K562 (cell line): ENCODE data around the gene VWA7. TPM values are rescaled to one million over a fixed set of nuclear protein-coding genes. Genes with fewer than 3 reads are reported as not detected.

ENCODE experiments used
- ASH1L ChIP-seq: fragments of 450-650 bp; IDR thresholded peaks from 2 replicates; pipeline ENCODE4 v1.6.1; 2018; ENCODE audit warnings: borderline replicate concordance, mild to moderate bottlenecking, low read depth; ENCODE audit not compliant: partially characterized antibody
- CBFB ChIP-seq: sonication (generic); formaldehyde crosslinking; IDR thresholded peaks from 2 replicates; pipeline ENCODE4 v1.4.0; 2020; ENCODE audit warnings: mild to moderate bottlenecking, missing genetic modification reagents
- CBX5 ChIP-seq: IDR thresholded peaks from 2 replicates; pipeline ENCODE4 v1.6.1; 2014; ENCODE audit warnings: low read depth, borderline replicate concordance
- CC2D1A ChIP-seq: fragments of 450-650 bp; IDR thresholded peaks from 2 replicates; pipeline ENCODE4 v1.6.1; 2017; ENCODE audit warnings: mild to moderate bottlenecking
- CLOCK ChIP-seq: fragments of 250-450 bp; sonication (Bioruptor Pico); IDR thresholded peaks from 2 replicates; pipeline ENCODE4 v1.4.0; 2020; ENCODE audit warnings: mild to moderate bottlenecking, moderate library complexity, borderline replicate concordance
- ETV6 ChIP-seq, 3 experiments: fragments of 150-350 bp in 1 of 3; sonication (generic) in 1 of 3; formaldehyde crosslinking in 1 of 3; IDR thresholded peaks; 2 replicates each; pipeline versions ENCODE4 v1.6.1 to v1.8.0; 2014 to 2022; ENCODE audit warnings: borderline replicate concordance in 2 of 3, low read depth in 2 of 3, antibody characterized with exemption in 1 of 3, low read length in 1 of 3, mild to moderate bottlenecking in 1 of 3, missing genetic modification reagents in 1 of 3
- EZH2 ChIP-seq: IDR thresholded peaks from 2 replicates; pipeline ENCODE4 v1.6.1; 2012; ENCODE audit warnings: low read depth, mild to moderate bottlenecking, inconsistent platforms, low read length, borderline replicate concordance
- KAT7 ChIP-seq: sonication (generic); formaldehyde crosslinking; IDR thresholded peaks from 2 replicates; pipeline ENCODE4 v1.8.0; 2022; ENCODE audit warnings: missing genetic modification reagents, mild to moderate bottlenecking, borderline replicate concordance
- NFRKB ChIP-seq: fragments of 450-650 bp; IDR thresholded peaks from 2 replicates; pipeline ENCODE4 v1.6.1; 2016; ENCODE audit warnings: low read depth
- SRF ChIP-seq, 2 experiments: fragments of 250-450, 450-650 bp in 1 of 2; sonication (Bioruptor Pico) in 1 of 2; sonication (generic) in 1 of 2; formaldehyde crosslinking; IDR thresholded peaks; 2 replicates each; pipeline versions ENCODE4 v1.5.0 to v1.5.1; 2020 to 2022; ENCODE audit warnings: mild to moderate bottlenecking in 1 of 2, missing genetic modification reagents in 1 of 2
- SUPT5H ChIP-seq: fragments of 450-650 bp; IDR thresholded peaks from 2 replicates; pipeline ENCODE4 v1.6.1; 2016
- TBL1XR1 ChIP-seq, 2 experiments: IDR thresholded peaks; 2 replicates each; pipeline ENCODE4 v1.6.1; 2012; ENCODE audit warnings: improper control_type of control experiment in 2 of 2, low read length in 2 of 2, mild to moderate bottlenecking in 1 of 2
- ZNF212 ChIP-seq: fragments of 450-650 bp; formaldehyde crosslinking; IDR thresholded peaks from 2 replicates; pipeline ENCODE4 v1.4.0; 2020; ENCODE audit warnings: mild to moderate bottlenecking
- ZNF668 ChIP-seq: fragments of 250-450 bp; sonication (Bioruptor Pico); IDR thresholded peaks from 2 replicates; pipeline ENCODE4 v1.8.0; 2022; ENCODE audit warnings: mild to moderate bottlenecking, inconsistent platforms
- polyA plus RNA-seq, 8 experiments: library from polyadenylated mRNA; depleted of rRNA in 4 of 8; stranded (reverse) in 5 of 8; unstranded in 3 of 8; fragments of >200 nt; fragmentation: Nextera tagmentation in 2 of 8; fragmentation: Illumina TruSeq in 1 of 8; extraction: Ambion mirVana in 2 of 8; extraction: Trizol in 1 of 8; gene quantifications; 2 replicates each; pipeline versions ENCODE4 v1.2.1 to v1.2.3, GENCODE V29; 2011 to 2014; ENCODE audit warnings: inconsistent platforms in 1 of 8, missing spikeins in 1 of 8
- total RNA-seq, 7 experiments: library from RNA; depleted of rRNA in 6 of 7; stranded (reverse); fragments of >200 nt in 6 of 7; fragmentation: Illumina TruSeq in 2 of 7; extraction: Trizol in 2 of 7; gene quantifications; 2 replicates each; pipeline versions ENCODE4 v1.2.1 to v1.2.3, GENCODE V29; 2011 to 2021; ENCODE audit warnings: low replicate concordance in 1 of 7
- TF ChIP-seq, protein P1 (sequence below): fragments of 450-650 bp; IDR thresholded peaks from one replicate; pipeline ENCODE4 v1.6.1; 2018; ENCODE audit warnings: mild to moderate bottlenecking, moderate library complexity; ENCODE audit not compliant: partially characterized antibody
- TF ChIP-seq, protein P2 (sequence below): sonication (generic); formaldehyde crosslinking; IDR thresholded peaks from 2 replicates; pipeline ENCODE4 v1.8.0; 2022; ENCODE audit warnings: missing genetic modification reagents, mild to moderate bottlenecking, moderate library complexity, borderline replicate concordance
- TF ChIP-seq, protein P3 (sequence below), 2 experiments: IDR thresholded peaks in 1 of 2; conservative IDR thresholded peaks in 1 of 2; 2 replicates each; pipeline ENCODE4 v1.6.1; 2016; ENCODE audit warnings: low read depth in 2 of 2, mild to moderate bottlenecking in 1 of 2, missing compliant biosample characterization in 1 of 2, missing genetic modification characterization in 1 of 2, moderate library complexity in 1 of 2

VWA7 gene
- total and polyA plus RNA-seq, 9 of the 15 experiments (the other 6 are each of a cell fraction or from before 2014, with no cell fraction given): 0.18 to 2.9 (median 0.95) TPM

DNA sequence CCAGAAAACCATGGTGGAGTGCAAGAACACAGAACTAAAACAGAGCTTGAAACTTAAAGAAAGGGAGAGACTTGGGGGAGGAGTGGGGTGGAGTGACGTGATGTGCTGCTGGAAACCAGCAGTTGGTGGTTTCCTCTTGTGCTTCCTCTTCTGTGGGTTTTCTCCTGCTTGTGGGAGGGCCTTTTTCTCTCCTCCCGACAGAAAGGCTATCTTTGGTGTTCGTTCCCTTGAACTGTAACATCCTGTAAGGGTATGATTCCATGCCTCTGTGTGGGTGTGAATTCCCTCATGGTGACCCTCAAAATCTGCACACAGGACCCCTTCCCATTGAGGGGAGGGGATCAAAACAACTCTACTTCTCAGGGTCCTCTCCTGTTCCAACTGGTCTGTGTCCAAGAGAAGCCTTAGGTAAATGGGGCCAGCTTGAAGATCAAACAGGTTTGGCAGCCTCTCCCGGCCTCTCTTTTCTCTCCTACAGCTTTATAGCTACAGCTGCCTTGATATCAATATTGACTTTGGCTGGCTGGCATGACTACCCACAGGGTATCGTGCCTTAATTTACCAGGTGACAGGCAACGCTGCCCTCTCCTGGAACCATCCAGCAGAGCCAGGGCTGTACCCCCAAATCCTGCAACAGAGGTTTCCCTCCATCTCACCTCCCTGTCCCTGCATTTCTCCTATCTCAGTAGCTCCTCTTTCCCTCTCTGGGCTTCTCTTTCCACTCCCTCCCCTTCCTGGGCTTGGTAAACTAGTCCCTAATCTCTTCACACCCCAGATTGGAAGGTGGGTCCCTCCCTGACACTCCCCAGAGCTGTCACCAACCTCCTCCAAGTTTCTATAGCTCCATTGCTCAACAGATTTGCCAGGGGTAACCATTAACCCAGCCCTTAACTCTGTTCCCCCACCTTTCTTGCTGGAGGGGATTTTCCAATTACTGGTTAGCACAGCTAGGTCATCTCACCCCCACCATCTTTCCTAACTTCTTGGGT is 38.8 kb downstream of the VWA7 start (continued):
- TF ChIP-seq ZNF668 (CRISPR knock-in tag) (no peak; the same call in 1 of the 2 replicates), CC2D1A (peak; percentile 39; the same call in 1 of the 2 replicates), ASH1L (no peak), KAT7 (CRISPR knock-in tag) (no peak), CBX5 (no peak), CLOCK (CRISPR knock-in tag) (no peak; the same call in 1 of the 2 replicates), SUPT5H (peak; percentile 93), ZNF212 (0 out of 2 replicates have a peak, but pooled peaks have one; percentile 9), TBL1XR1 (IDR thresholded peaks at IDR 0.05; ENCODE audit: low read length in 2 of 2) (peak; percentile 77 to 95), ETV6 (IDR thresholded peaks at IDR 0.05; ENCODE audit: borderline replicate concordance in 1 of 2, low read depth in 2 of 2, low read length in 1 of 2) (peak in 1 of 2 experiments; percentile 94; a peak in 2 of 4 replicates), ETV6 (CRISPR knock-in tag; IDR thresholded peaks at IDR 0.05; ENCODE audit: borderline replicate concordance) (no peak), EZH2 (no peak; the same call in 1 of the 2 replicates), NFRKB (no peak), CBFB (CRISPR knock-in tag) (no peak), SRF (CRISPR knock-in tag; IDR thresholded peaks at IDR 0.05) (peak; percentile 72 to 93; a peak in 3 of 4 replicates)
- TF ChIP-seq, protein P1, sequence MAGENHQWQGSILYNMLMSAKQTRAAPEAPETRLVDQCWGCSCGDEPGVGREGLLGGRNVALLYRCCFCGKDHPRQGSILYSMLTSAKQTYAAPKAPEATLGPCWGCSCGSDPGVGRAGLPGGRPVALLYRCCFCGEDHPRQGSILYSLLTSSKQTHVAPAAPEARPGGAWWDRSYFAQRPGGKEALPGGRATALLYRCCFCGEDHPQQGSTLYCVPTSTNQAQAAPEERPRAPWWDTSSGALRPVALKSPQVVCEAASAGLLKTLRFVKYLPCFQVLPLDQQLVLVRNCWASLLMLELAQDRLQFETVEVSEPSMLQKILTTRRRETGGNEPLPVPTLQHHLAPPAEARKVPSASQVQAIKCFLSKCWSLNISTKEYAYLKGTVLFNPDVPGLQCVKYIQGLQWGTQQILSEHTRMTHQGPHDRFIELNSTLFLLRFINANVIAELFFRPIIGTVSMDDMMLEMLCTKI: no peak
- TF ChIP-seq, protein P2, sequence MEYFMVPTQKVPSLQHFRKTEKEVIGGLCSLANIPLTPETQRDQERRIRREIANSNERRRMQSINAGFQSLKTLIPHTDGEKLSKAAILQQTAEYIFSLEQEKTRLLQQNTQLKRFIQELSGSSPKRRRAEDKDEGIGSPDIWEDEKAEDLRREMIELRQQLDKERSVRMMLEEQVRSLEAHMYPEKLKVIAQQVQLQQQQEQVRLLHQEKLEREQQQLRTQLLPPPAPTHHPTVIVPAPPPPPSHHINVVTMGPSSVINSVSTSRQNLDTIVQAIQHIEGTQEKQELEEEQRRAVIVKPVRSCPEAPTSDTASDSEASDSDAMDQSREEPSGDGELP: no peak
- TF ChIP-seq, protein P3, sequence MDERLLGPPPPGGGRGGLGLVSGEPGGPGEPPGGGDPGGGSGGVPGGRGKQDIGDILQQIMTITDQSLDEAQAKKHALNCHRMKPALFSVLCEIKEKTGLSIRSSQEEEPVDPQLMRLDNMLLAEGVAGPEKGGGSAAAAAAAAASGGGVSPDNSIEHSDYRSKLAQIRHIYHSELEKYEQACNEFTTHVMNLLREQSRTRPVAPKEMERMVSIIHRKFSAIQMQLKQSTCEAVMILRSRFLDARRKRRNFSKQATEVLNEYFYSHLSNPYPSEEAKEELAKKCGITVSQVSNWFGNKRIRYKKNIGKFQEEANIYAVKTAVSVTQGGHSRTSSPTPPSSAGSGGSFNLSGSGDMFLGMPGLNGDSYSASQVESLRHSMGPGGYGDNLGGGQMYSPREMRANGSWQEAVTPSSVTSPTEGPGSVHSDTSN (CRISPR knock-in tag; IDR thresholded peaks at IDR 0.05; ENCODE audit: low read depth): no peak
- TF ChIP-seq, protein P3 (tag; conservative IDR thresholded peaks at IDR 0.05; ENCODE audit: low read depth): peak; percentile 52
